Uterus (tissue), 4 donors: ENCODE data around the gene AMDHD1. TPM values are rescaled to one million over a fixed set of nuclear protein-coding genes. Genes with fewer than 3 reads are reported as not detected.

Experiments
- DNase-seq, 2 donors: peaks; one replicate each; pipeline ENCODE4 v3.0.0-alpha.2; 2019 to 2020
- H3K27ac ChIP-seq, 2 donors: fragments of 200-600 bp; sonication (generic); 1 replicate in 1 of 2; 2 replicates in 1 of 2; pipeline ENCODE4 v1.5.1; 2016 to 2018
- H3K27me3 ChIP-seq, 2 donors: fragments of 200-600 bp; sonication (generic); one replicate each; pipeline ENCODE4 v1.5.1; 2018 to 2019; ENCODE audit warnings: control low read depth in 1 of 2
- H3K36me3 ChIP-seq, 2 donors: fragments of 200-600 bp; sonication (generic); one replicate each; pipeline ENCODE4 v1.5.1; 2019; ENCODE audit warnings: control low read depth in 1 of 2
- H3K4me1 ChIP-seq, 2 donors: fragments of 200-600 bp; sonication (generic); one replicate each; pipeline ENCODE4 v1.5.1; 2018 to 2019; ENCODE audit warnings: control low read depth in 1 of 2
- H3K4me3 ChIP-seq, 2 donors: fragments of 200-600 bp; sonication (generic); 1 replicate in 1 of 2; 2 replicates in 1 of 2; pipeline ENCODE4 v1.5.1; 2018 to 2019; ENCODE audit warnings: mild to moderate bottlenecking in 1 of 2
- H3K9me3 ChIP-seq, 2 donors: fragments of 200-600 bp; sonication (generic); one replicate each; pipeline ENCODE4 v1.5.1; 2019; ENCODE audit warnings: control low read depth in 1 of 2
- POLR2A ChIP-seq, 2 donors: fragments of 450-650 bp; IDR thresholded peaks; one replicate each; pipeline ENCODE4 v1.6.1; 2016; ENCODE audit warnings: antibody characterized with exemption in 2 of 2, mild to moderate bottlenecking in 1 of 2, moderate library complexity in 1 of 2
- intact Hi-C: fragments of 100-400 bp; cut with DNase I; formaldehyde crosslinking; loops from one replicate; pipeline ENCODE4 v1.15.1; 2023; ENCODE audit warnings: low total_unique reads
- total RNA-seq, 4 donors: library from RNA; depleted of rRNA in 3 of 4; stranded (reverse); fragments of >200 nt in 3 of 4; gene quantifications; one replicate each; pipeline versions ENCODE4 v1.1.0 to v1.2.4, GENCODE V29; 2014 to 2023
- TF ChIP-seq, protein P1 (sequence below), 4 experiments: fragments of 200-600 bp in 2 of 4; fragments of 450-650 bp in 2 of 4; sonication (generic) in 2 of 4; IDR thresholded peaks; one replicate each; pipeline ENCODE4 v1.5.1; 2016 to 2019; ENCODE audit warnings: antibody characterized with exemption in 4 of 4, mild to moderate bottlenecking in 2 of 4, moderate library complexity in 1 of 4
- donor health status: DM: yes; HTN: yes; CAD: no.

AMDHD1 gene
- total RNA-seq, 4 donors from 2014 or later, result 0.26 to 1.8 (median 1.1) TPM; not detected in 1

DNA sequence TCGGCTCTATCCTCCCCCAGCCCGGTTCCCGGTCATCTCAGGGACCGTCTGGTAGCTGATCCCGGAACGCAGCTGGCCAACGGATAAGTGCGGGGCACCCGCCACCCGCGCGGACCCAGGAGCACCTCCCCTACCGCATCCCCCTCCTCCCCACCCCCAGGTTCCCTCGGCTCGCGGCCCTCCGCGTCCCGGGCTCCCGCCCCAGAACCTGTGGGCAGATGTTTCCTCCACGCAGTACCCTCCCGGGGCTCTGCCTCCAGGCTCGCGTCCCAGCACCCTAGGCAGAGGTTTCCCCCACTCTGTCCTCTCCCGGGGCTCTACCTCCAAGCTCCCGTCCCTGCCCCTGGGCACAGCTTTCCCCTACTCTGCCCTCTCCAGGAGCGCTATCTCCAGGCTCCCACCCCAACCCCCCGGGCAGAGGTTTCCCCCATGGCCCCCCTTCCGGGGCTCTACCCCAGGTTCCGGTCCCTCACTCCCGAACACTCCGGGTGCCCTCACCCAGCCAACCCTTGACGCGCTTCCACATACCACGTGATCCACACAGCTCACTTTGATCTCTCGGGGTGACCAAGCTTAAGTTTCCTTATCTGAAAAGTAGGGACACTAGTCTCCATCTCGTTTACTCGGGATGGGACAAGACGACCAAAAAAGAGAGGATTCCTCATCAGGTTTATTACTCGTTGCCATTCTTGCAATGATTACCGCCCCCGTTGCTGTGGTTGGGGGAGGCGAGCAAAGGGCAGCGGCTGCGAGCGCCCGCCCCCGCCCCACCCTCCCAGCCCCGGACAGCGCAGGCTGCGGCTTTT is 404 bp upstream of the AMDHD1 start, which contains the start of gene CCDC38:
Gene CCDC38 (minus strand): TSS at position 91 of the 806 bp plus-strand sequence. CDS start 6,105 bp downstream, outside the sequence.
- TF ChIP-seq, protein P1, sequence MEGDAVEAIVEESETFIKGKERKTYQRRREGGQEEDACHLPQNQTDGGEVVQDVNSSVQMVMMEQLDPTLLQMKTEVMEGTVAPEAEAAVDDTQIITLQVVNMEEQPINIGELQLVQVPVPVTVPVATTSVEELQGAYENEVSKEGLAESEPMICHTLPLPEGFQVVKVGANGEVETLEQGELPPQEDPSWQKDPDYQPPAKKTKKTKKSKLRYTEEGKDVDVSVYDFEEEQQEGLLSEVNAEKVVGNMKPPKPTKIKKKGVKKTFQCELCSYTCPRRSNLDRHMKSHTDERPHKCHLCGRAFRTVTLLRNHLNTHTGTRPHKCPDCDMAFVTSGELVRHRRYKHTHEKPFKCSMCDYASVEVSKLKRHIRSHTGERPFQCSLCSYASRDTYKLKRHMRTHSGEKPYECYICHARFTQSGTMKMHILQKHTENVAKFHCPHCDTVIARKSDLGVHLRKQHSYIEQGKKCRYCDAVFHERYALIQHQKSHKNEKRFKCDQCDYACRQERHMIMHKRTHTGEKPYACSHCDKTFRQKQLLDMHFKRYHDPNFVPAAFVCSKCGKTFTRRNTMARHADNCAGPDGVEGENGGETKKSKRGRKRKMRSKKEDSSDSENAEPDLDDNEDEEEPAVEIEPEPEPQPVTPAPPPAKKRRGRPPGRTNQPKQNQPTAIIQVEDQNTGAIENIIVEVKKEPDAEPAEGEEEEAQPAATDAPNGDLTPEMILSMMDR (IDR thresholded peaks at IDR 0.05), result no peak
- no peak for TF ChIP-seq POLR2A (IDR thresholded peaks at IDR 0.05)
- intact Hi-C loops, result no loop called here
- H3K36me3 ChIP-seq, result no peaks in the 10 kb centered on the region

DNA sequence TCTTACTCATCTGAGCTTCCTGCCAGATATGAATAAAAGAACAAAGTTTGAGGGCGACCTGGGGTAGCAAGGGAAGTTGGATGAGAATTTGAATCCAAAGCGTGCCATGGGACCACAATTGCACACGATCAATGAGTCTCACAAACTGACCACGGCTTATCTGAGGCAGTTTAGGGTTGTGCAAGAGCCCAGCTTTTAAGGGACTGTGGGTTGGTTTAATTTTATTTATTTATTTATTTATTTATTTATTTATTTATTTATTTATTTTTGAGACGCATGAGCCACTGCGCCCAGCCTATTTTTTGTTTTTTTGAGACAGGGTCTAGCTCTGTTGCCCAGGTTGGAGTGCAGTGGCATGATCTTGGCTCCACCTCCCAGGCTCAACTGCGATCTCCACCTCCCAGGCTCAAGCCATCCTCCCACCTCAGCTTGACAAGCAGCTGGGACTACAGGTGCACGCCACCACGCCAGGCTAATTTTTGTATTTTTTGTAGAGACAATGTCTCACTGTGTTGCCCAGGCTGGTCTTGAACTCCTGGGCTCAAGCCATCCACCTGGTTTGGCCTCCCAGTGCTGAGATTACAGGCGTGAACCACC is 1.1 kb downstream of the AMDHD1 start:
- H3K4me1 ChIP-seq, result no peaks in the 10 kb centered on the region
- intact Hi-C loops, result no loop called here
- H3K4me3 ChIP-seq, result no peak overlapping the region
- no peak overlapping the region for H3K27ac ChIP-seq
- no peaks in the 10 kb centered on the region for H3K9me3 ChIP-seq
- H3K27me3 ChIP-seq, result no peaks in the 10 kb centered on the region
- TF ChIP-seq, protein P1 (IDR thresholded peaks at IDR 0.05), result no peak
- TF ChIP-seq POLR2A (IDR thresholded peaks at IDR 0.05), result no peak
- DNase-seq, result no peak
- H3K36me3 ChIP-seq, result no peaks in the 10 kb centered on the region

More for the DNA sequence above, 404 bp upstream of the AMDHD1 start, which contains the start of gene CCDC38:
- H3K27me3 ChIP-seq, result no peaks in the 10 kb centered on the region
- peak; percentile 69 for DNase-seq
- H3K4me1 ChIP-seq, result no peaks in the 10 kb centered on the region
- no peaks in the 10 kb centered on the region for H3K9me3 ChIP-seq
- H3K27ac ChIP-seq, result peak within 1 kb of the TSS; percentile 72 to 84
- peak within 1 kb of the TSS; percentile 73 to 78 for H3K4me3 ChIP-seq

DNA sequence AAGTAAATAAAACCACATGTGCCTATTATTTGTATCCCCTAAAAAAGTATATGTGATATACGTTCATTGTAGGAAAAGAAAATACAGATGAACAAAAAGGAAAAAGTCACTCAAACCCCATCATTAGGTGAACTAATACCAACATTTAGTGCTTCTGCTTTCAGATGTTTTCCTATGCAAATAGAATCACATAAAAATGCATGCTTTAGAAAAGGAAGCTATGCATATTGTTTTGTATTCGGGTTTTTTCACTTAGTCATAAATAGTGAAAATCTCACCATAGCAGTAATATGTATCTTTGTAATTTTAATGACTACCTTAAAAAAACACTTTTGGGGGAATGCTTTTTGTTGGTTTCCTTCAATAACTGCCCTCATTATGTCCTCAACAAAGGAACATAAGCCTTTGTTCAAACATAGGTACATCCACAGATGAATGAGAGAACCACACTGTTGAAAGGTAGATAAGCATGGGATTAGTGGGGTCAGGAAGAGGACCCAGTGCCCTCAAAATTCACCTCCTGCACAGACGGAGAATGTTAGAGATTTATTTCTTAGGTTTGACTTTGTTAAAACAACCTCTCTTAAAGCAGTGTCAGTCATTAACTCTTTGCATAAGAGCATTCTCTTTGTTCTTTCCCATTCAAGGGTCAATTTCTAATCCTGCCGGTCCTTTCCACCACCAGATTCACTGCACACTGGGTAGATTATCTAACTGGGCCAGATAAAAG is 6.5 kb downstream of the AMDHD1 start:
- no peak for DNase-seq
- Histone ChIP-seq H3K4me1 (no peaks in the 10 kb centered on the region), H3K9me3 (no peaks in the 10 kb centered on the region), H3K27ac (no peak overlapping the region), H3K4me3 (no peak overlapping the region), H3K27me3 (no peaks in the 10 kb centered on the region), H3K36me3 (no peaks in the 10 kb centered on the region)
- no peak for TF ChIP-seq POLR2A (IDR thresholded peaks at IDR 0.05)
- TF ChIP-seq, protein P1 (IDR thresholded peaks at IDR 0.05), result no peak
- intact Hi-C loops, result no loop called here

DNA sequence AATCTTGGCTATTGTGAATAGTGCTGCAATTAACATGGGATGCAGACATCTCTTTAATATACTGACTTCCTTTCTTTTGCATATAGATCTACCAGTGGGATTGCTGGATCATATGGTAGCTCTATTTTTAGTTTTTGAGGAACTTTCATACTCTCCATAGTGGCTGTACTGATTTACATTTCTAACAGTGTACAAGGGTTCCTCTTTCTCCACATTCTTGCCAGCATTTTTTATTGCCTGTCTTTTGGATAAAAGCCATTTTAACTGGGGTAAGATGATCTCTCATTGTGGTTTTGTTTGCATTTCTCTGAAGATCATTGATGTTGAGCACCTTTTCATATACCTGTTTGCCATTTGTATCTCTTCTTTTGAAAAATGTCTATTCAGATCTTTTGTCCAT is 8.4 kb downstream of the AMDHD1 start:
- Histone ChIP-seq H3K27ac (no peak overlapping the region), H3K27me3 (no peaks in the 10 kb centered on the region), H3K4me1 (no peaks in the 10 kb centered on the region), H3K36me3 (no peaks in the 10 kb centered on the region), H3K9me3 (no peaks in the 10 kb centered on the region), H3K4me3 (no peak overlapping the region)
- TF ChIP-seq, protein P1 (IDR thresholded peaks at IDR 0.05), result no peak
- no peak for TF ChIP-seq POLR2A (IDR thresholded peaks at IDR 0.05)
- DNase-seq, result no peak
- intact Hi-C loops, result no loop called here
